ENCODE results near the gene PDCD2L. TPM values are rescaled to one million over a fixed set of nuclear protein-coding genes. Genes with fewer than 3 reads are reported as not detected.

Gene PDCD2L
- total and polyA plus RNA-seq, 10 donors, result 5.2 to 19.7 (median 12.0) TPM

GRCh38 chr19:34430738-34431625 lies 26.8 kb downstream of the PDCD2L start:
- intact Hi-C loops (cut with DNase I; ENCODE audit: low total_unique reads), result no loop called here
- 39 to 49% (median 45%) methylated on average over 6 of the region's 6 CpGs for WGBS, 5 donors
- H3K27ac ChIP-seq, result no peak overlapping the region
- H3K4me1 ChIP-seq, result peaks cover 32 to 63% (median 36%) of the 10 kb centered on the region in 6 donors
- H3K9me3 ChIP-seq, result no peaks in the 10 kb centered on the region
- H3K36me3 ChIP-seq, result peaks cover 0 to 51% (median 26%) of the 10 kb centered on the region in 6 donors
- H3K27me3 ChIP-seq (replicated peaks in 1 of 7), result no peaks in the 10 kb centered on the region
- peak overlapping the region in 2 of 8 donors; percentile 96 to 99 for H3K4me3 ChIP-seq
- DNase-seq, result no peak
- TF ChIP-seq CTCF (IDR thresholded peaks at IDR 0.05 in 8 of 11, conservative IDR thresholded peaks at IDR 0.05 in 3 of 11) (peak in 9 of 11 experiments; percentile 27 to 73 (median 60)), POLR2A (IDR thresholded peaks at IDR 0.05) (no peak)

DNA sequence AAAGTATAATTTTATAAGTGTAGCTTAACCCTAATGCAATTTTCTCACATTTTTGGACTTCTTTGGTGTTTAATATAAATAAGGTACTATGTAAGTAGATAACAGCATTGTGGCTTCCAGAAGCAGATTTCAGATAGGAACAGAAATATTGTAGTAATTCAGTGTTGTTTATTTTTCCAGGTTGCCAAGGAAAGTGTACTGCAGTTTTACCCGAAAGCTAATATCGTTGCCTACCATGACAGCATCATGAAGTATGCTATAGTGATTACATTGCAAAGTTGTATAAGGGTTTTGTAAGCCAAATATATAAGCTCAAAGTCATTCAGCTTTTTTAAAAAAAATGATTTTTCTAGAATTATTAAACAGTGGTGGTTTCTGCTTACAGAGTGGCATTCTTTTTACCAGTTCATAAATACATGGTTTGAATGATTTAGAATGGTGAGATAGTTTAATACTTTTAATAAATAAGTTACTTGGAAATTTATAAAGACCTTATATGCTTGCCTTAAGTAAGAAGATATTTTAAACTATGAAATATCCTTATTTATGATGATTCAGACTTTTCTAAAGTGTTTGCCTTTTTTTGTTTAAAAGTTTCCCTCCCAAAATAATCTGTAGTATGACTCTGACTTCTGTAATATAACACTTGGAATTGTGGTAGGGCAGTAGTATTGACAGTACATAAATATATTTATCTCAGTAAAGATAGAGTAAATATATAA lies 27.6 kb downstream of the PDCD2L start:
- Histone ChIP-seq H3K9me3 (no peaks in the 10 kb centered on the region), H3K4me3 (no peak overlapping the region), H3K36me3 (peaks cover 0 to 55% (median 33%) of the 10 kb centered on the region in 6 donors), H3K27ac (no peak overlapping the region), H3K4me1 (peaks cover 32 to 63% (median 36%) of the 10 kb centered on the region in 6 donors), H3K27me3 (replicated peaks in 1 of 7) (no peaks in the 10 kb centered on the region)
- 88 to 97% (median 91%) methylated on average over 2 of the region's 2 CpGs for WGBS, 5 donors
- no peak for DNase-seq
- intact Hi-C loops (cut with DNase I; ENCODE audit: low total_unique reads), result no loop called here
- no peak for TF ChIP-seq POLR2A (IDR thresholded peaks at IDR 0.05)
- TF ChIP-seq POLR2AphosphoS5 (IDR thresholded peaks at IDR 0.05), result no peak
- no peak for TF ChIP-seq CTCF (IDR thresholded peaks at IDR 0.05 in 8 of 11, conservative IDR thresholded peaks at IDR 0.05 in 3 of 11)

- H3K4me1 ChIP-seq, result peaks cover 26 to 55% (median 31%) of the 10 kb centered on the region in 6 donors
- no peaks in the 10 kb centered on the region for H3K27me3 ChIP-seq (replicated peaks in 1 of 7)
- H3K27ac ChIP-seq, result no peak overlapping the region
- no peak for TF ChIP-seq POLR2A (IDR thresholded peaks at IDR 0.05)
- TF ChIP-seq CTCF (IDR thresholded peaks at IDR 0.05 in 8 of 11, conservative IDR thresholded peaks at IDR 0.05 in 3 of 11), result no peak
- TF ChIP-seq POLR2AphosphoS5 (IDR thresholded peaks at IDR 0.05), result no peak
- WGBS, 5 donors, result 91 to 96% (median 93%) methylated on average over 5 of the region's 5 CpGs
- intact Hi-C loops (cut with DNase I; ENCODE audit: low total_unique reads), result no loop called here
- DNase-seq, result no peak
- H3K9me3 ChIP-seq, result no peaks in the 10 kb centered on the region
- no peak overlapping the region for H3K4me3 ChIP-seq
- H3K36me3 ChIP-seq, result peaks cover 0 to 65% (median 42%) of the 10 kb centered on the region in 6 donors
Measured at GRCh38 chr19:34432797-34433196, 28.6 kb downstream of the PDCD2L start.

DNA sequence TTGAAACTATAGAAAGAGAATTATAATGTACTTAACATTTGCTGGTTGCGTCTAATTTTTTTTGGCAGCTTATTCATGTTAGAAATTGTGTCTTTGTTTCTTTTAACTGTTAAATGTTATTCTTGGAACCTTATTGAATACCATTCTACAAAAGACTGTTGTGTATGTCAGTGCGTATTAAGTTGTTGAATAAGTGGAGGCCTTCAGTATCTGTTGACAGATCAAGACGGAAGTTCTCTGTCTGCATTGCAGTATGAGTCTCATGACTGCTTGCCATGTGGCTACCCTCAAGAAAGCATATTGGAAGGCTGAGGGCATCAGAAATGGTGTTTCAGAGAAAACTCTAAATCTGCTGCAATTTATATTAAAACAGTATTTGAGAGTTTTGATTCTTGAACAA lies 32.5 kb downstream of the PDCD2L start:
- Histone ChIP-seq H3K36me3 (peaks cover 0 to 100% (median 74%) of the 10 kb centered on the region in 6 donors), H3K4me3 (no peak overlapping the region), H3K9me3 (no peaks in the 10 kb centered on the region), H3K4me1 (peaks cover 0 to 23% (median under 1%) of the 10 kb centered on the region in 6 donors), H3K27me3 (replicated peaks in 1 of 7) (no peaks in the 10 kb centered on the region), H3K27ac (no peak overlapping the region)
- WGBS, 5 donors, result 90 to 97% (median 95%) methylated on average over 3 of the region's 3 CpGs
- DNase-seq, result no peak
- TF ChIP-seq CTCF (IDR thresholded peaks at IDR 0.05 in 8 of 11, conservative IDR thresholded peaks at IDR 0.05 in 3 of 11) (no peak), POLR2AphosphoS5 (IDR thresholded peaks at IDR 0.05) (no peak), POLR2A (IDR thresholded peaks at IDR 0.05) (no peak)
- intact Hi-C loops (cut with DNase I; ENCODE audit: low total_unique reads), result no loop called here

All from spleen (tissue), 11 donors.